ENCODE data around the gene ZW10.

DNA sequence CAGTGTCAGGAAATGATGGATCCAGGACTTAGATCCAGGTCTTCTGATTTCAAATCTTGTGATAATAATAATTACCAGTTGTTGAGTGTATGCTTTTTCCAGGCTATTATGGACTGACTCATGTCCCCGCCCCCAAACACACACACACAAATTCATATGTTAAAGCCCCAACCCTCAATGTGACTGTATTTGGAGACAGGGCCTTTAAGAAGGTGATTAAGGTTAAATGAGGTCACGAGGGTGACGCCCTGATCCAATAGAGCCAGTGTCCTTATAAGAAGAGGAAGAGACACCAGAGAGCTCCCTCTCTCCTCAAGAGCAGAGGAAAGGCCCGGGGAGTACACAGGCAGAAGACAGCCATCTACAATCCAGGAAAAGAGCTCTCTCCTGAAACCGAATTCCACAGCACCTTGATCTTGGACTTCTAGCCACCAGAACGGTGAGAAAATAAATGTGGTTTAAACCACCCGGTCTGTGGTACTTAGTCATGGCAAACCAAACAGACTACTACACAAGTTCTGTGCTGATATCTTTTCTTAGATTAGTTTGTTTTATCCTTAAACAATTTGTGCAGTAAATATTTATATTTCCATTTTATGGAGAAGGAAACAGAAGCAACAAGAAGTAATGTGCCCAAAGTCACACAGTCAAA is 75.6 kb downstream of the ZW10 start:
- TF ChIP-seq POLR2A (IDR thresholded peaks at IDR 0.05; ENCODE audit: low read depth, low read length) (no peak), POLR2AphosphoS5 (IDR thresholded peaks at IDR 0.05; ENCODE audit: low read depth, low read length) (no peak), TAF1 (IDR thresholded peaks at IDR 0.05; ENCODE audit: borderline replicate concordance, low read depth, low read length) (no peak)

Data from GM12892 (cell line).